Measurements from ENCODE around the gene DAZAP2. TPM values are rescaled to one million over a fixed set of nuclear protein-coding genes. Genes with fewer than 3 reads are reported as not detected.
"Not testable (repeated sequence)": the region's sequence is repeated elsewhere in the genome, so short reads cannot be mapped to it uniquely, and the experiment has no call there.

Gene DAZAP2
- total RNA-seq, 6 experiments from 2014 or later = 69.0 to 123 (median 108) TPM

DNA sequence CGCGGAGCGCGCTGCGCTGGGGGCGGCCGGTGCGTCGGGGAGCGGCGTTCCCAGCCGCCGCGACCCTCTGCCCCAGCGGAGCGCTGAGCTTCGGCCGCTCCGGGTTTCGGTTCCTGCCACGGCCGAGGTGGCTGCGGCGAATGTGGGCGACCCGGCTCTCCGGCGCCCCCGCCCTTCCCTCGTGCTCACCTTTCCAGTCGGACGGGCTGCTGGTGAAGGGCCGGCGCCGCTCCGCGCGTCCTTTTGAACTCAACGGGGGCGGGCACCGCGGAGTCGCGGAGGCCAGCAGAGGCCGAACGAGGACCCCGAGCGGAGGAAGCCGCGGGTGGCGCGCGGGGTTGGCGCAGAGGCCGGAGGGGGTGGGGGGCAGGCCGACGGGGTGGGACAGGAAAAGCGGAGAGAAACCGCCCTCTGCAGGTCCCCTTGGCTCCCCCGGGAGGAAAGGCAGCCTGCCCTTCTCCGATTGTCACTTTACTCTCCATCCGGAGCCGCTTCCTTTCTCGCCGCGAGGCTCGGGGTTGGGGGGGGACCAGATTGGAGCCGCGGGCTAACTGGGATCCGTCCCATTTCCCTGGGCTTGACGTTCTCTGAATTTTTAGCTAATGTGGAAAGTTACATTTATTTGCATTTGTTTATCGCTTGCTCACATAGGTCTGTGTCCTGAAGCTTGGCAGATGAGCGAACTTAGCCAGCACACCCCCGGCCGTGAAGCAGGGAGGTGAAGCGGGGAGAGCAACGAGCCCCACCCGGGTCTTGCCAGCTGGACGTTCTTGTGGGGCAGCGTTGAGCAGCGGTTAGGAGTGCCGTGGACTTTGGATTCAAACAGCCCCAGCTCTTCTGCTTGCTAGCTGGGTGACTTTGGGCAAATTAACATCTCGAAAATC, 31.7 kb downstream of the DAZAP2 start, which contains the start of gene SMAGP:
SMAGP (minus strand) TSS at position 349 of the 884 bp plus-strand sequence. CDS start 1,137 bp downstream, outside the sequence.
- peak within 1 kb of the TSS; percentile 56 to 82 (median 76) for H3K27ac ChIP-seq
- H3K4me1 ChIP-seq = peaks cover 0 to 6% (median 2%) of the 10 kb centered on the region in 4 donors
- H3K4me3 ChIP-seq = peak within 1 kb of the TSS; percentile 66 to 77 (median 76)
- DNase-seq (peak; percentile 77 to 81 (median 78)), ATAC-seq (peak; percentile 76 to 85 (median 80))
- TF ChIP-seq, protein P1, sequence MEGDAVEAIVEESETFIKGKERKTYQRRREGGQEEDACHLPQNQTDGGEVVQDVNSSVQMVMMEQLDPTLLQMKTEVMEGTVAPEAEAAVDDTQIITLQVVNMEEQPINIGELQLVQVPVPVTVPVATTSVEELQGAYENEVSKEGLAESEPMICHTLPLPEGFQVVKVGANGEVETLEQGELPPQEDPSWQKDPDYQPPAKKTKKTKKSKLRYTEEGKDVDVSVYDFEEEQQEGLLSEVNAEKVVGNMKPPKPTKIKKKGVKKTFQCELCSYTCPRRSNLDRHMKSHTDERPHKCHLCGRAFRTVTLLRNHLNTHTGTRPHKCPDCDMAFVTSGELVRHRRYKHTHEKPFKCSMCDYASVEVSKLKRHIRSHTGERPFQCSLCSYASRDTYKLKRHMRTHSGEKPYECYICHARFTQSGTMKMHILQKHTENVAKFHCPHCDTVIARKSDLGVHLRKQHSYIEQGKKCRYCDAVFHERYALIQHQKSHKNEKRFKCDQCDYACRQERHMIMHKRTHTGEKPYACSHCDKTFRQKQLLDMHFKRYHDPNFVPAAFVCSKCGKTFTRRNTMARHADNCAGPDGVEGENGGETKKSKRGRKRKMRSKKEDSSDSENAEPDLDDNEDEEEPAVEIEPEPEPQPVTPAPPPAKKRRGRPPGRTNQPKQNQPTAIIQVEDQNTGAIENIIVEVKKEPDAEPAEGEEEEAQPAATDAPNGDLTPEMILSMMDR (IDR thresholded peaks at IDR 0.05) = no peak
- peak; percentile 72 for TF ChIP-seq POLR2A (IDR thresholded peaks at IDR 0.05)
- 1% methylated on average over 14 of the region's 83 CpGs for WGBS (ENCODE audit: insufficient coverage, low coverage, low lambda C conversion rate, missing lambda C conversion rate)
- no peaks in the 10 kb centered on the region for H3K36me3 ChIP-seq
- intact Hi-C loops (cut with DNase I) = loop anchor here in 1 of 2 donors (5.0 kb wide), 1 partner anchor 72 kb away; no protein-coding TSS in a partner anchor
- no peaks in the 10 kb centered on the region for H3K9me3 ChIP-seq
- no peaks in the 10 kb centered on the region for H3K27me3 ChIP-seq

DNA sequence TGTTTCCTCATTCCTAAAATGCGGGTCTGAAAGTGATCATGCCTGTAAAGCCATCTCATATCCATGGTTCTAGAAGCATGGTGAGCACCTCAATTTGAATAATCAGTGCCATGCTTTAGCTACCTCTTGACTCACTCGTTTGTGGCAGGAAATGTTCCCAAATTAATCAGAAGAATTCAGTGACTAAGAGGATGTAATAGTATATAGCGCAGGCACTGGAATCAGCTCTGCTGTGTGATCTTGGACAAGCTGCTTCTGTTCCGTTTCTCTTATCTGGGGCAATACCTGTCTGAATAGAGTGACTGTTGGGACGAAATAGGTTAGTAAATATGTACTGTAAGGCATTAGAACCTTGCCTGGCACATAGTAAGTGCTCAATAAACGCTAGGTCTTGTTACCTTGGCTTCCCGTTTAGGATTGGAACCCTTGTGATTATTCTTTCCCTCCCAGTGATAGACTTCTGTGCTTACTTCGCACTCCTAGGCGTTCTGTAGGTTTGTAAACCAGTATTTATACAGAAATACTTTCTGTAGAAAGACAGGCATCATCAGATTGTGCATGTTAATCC, 32.4 kb downstream of the DAZAP2 start:
- WGBS (ENCODE audit: insufficient coverage, low coverage, low lambda C conversion rate, missing lambda C conversion rate) = 39% methylated on average over 9 of the region's 9 CpGs
- peak in 3 of 4 donors; percentile 7 to 55 (median 27) for ATAC-seq
- DNase-seq = no peak
- peaks cover 0 to 6% (median 2%) of the 10 kb centered on the region in 4 donors for H3K4me1 ChIP-seq
- TF ChIP-seq POLR2A (IDR thresholded peaks at IDR 0.05) = no peak
- TF ChIP-seq, protein P1 (IDR thresholded peaks at IDR 0.05) = no peak
- peak overlapping the region; percentile 56 to 82 (median 76) for H3K27ac ChIP-seq
- intact Hi-C loops (cut with DNase I) = loop anchor here in 1 of 2 donors (5.0 kb wide), 1 partner anchor 71 kb away; no protein-coding TSS in a partner anchor
- H3K36me3 ChIP-seq = no peaks in the 10 kb centered on the region
- no peaks in the 10 kb centered on the region for H3K9me3 ChIP-seq
- H3K4me3 ChIP-seq = peak overlapping the region; percentile 66 to 77 (median 76)
- H3K27me3 ChIP-seq = no peaks in the 10 kb centered on the region

DNA sequence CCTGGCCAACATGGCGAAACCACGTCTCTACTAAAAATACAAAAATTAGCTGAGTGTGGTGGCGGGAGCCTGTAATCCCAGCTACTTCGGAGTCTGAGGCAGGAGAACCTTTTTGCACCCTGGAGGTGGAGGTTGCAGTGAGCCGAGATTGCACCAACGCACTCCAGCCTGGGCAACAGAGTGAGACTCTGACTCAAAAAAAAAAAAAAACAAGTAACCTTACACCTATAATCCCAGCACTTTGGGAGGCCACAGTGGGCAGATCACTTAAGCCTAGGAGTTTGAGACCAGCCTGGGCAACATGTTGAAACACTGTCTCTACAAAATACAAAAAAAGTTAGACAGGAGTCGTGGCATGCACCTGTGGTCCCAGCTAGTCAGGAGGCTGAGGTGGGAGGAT, 34.2 kb downstream of the DAZAP2 start:
- not testable (repeated sequence) for H3K4me1 ChIP-seq, H3K36me3 ChIP-seq, H3K4me3 ChIP-seq, H3K27me3 ChIP-seq, ATAC-seq, DNase-seq, H3K27ac ChIP-seq, H3K9me3 ChIP-seq
- 94% methylated on average over 7 of the region's 7 CpGs for WGBS (ENCODE audit: insufficient coverage, low coverage, low lambda C conversion rate, missing lambda C conversion rate)
- intact Hi-C loops (cut with DNase I) = loop anchor here in 1 of 2 donors (5.0 kb wide), 1 partner anchor 69 kb away; no protein-coding TSS in a partner anchor

DNA sequence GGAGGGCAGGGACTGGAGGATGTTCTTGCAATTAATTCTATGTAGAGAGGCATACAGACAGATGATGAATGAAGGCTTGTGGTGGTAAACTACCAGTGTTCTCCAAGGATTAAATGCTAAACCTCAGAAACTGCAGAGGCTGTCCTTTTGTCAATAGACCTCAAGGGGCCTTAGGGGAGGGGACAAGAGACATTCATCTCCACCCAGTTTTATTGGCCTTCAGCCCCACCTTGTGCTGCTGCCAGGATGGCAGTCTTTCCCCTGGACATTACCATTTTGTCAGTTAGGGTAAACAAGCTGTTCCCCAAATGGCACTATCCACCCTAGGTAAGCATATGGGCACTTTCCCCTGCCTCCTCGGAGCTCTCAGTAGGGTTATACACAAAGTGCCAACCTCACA, 36.5 kb downstream of the DAZAP2 start:
- Histone ChIP-seq H3K27me3 (no peaks in the 10 kb centered on the region), H3K36me3 (no peaks in the 10 kb centered on the region), H3K9me3 (no peaks in the 10 kb centered on the region), H3K4me3 (no peak overlapping the region), H3K27ac (no peak overlapping the region), H3K4me1 (peaks cover 0 to 4% (median 0%) of the 10 kb centered on the region in 4 donors)
- TF ChIP-seq, protein P1 (IDR thresholded peaks at IDR 0.05) = no peak
- TF ChIP-seq POLR2A (IDR thresholded peaks at IDR 0.05) = no peak
- 29% methylated on average over 1 of the region's 1 CpG for WGBS (ENCODE audit: insufficient coverage, low coverage, low lambda C conversion rate, missing lambda C conversion rate)
- no peak for DNase-seq
- no peak for ATAC-seq
- intact Hi-C loops (cut with DNase I) = no loop called here

Measured in right lobe of liver (tissue), 6 donors.